ENCODE results near the gene PLCL1.

DNA sequence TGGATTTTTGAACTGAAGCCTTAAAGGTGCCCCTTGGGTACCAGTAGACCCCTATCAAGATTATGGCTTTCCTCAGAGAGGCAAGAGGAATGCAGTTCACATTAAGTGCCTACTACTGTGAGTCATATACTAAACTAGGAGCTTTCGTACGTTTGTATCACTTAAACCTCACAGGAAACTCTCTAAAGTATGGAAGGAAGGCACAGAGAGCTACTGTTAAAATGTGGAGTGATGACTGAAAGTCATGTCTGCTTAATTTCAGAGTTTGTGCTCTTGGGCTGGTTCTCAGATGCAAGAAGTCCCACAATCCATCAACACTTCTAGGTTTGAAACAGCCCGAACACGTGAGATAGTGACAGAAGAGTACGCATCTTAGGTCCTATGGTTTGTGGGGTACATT is 4.7 kb downstream of the PLCL1 start:
- TF ChIP-seq CTCF (IDR thresholded peaks at IDR 0.05) (no peak), ZFX (IDR thresholded peaks at IDR 0.05; ENCODE audit: borderline replicate concordance) (no peak)

All from 22Rv1 (cell line).